Iris pigment epithelial cell (primary cell): ENCODE results near the gene RXFP3.

Experiments used
- DNase-seq: peaks from one replicate; pipeline ENCODE4 v3.0.0-alpha.2; 2011; ENCODE audit warnings: low read depth

RXFP3 gene

DNA sequence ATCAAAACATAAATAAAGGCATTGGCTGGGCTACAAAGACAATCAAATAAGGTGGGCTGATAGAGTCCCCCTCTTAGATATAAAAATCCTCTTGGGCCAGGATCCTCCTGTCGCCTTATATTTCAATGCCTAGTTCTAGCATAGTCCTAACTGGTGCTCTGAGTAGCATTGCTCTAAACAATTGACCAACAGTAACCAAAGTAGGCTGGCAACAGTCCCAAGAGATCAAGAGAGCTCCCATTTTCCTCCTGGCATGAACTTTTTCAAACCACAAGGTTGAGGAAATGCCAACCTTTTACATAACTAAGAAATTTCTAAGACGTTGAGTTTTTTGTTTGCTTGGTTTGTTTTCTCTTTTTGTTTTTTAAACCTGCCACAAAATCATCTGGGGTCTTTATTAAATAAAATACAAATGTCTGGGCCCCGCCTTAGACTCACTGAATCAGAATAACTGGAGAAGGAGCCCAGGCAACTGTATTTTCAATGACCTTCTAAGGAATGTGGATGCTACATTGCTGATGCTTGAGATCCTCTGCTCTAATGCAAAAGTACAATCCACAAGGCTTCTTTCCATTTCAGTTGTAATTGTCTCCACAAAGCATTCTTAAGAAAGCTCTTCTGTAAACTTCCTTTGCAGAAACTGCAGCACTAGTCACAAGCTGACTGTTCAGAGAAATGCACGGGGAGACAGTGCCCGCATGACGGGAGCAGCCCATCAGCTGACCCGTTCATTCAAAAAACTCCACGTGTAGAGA, 45.4 kb downstream of the RXFP3 start:
- peak; percentile 63 for DNase-seq

DNA sequence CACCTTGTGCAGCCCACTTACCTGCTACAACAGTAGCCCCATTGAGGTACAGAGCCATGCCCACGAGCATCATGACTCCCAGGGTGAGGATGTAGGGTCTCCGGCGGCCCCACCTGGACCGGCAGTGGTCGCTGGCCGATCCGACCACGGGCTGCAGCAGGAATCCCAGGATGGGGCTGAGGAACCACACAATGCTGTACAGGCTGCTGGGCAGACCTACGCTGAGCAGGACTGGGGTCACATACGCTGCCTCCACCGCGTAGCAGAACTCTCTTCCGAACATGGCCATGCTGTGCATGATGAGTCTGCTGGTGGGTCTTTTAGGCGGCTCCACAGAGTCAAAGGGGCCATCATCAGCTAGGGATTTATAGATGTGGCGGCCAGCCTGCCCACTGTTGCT, 48.0 kb downstream of the RXFP3 start:
- no peak for DNase-seq

DNA sequence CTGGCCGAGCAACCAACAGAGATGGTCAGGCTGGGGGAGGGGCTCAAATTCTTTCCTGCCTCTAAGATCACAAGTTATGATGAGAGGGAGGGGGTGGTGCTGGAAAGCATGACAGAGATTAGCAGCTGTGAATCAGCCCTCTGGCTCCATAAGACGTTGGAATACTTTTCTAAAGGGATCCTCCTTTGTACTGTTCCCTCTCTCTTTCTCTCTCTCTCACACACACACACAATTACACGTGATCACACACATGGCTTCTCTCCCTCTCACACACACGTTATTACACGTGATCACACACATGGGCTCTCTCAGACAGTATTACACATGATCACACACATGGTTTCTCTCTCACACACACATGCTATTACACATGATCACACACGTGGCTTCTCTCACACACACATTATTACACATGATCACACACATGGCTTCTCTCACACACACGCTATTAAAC, 48.5 kb downstream of the RXFP3 start, which contains the start of gene SLC45A2:
Gene SLC45A2 (minus strand): TSS at position 23 of the 454 bp plus-strand sequence. CDS start 110 bp downstream, outside the sequence.
- peak; percentile 68 for DNase-seq

DNA sequence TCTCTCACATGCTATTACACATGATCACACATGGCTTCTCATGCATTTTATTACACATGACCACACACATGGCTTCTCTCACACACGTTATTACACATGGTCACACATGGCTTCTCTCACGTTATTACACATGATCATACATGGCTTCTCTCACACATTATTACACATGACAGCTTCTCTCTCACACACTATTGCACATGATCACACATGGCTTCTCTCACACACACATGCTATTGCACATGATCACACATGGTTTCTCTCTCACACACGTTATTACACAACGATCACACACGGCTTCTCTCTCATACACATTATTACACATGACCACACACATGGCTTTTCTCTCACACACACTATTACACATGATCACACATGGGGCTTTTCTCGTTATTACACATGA, 49.3 kb downstream of the RXFP3 start:
- DNase-seq: no peak
